NK-92 (cell line): ENCODE data around the gene PLEKHG7.
"Not testable (repeated sequence)": the region's sequence is repeated elsewhere in the genome, so short reads cannot be mapped to it uniquely, and the experiment has no call there.

Experiments
- DNase-seq: peaks from one replicate; lab custom pipeline; 2025; ENCODE audit not compliant: unreplicated experiment; lab: John Stamatoyannopoulos, UW

Gene PLEKHG7

GRCh38 chr12:92745856-92746550 lies 43.2 kb downstream of the PLEKHG7 start:
- no peak for DNase-seq

DNA sequence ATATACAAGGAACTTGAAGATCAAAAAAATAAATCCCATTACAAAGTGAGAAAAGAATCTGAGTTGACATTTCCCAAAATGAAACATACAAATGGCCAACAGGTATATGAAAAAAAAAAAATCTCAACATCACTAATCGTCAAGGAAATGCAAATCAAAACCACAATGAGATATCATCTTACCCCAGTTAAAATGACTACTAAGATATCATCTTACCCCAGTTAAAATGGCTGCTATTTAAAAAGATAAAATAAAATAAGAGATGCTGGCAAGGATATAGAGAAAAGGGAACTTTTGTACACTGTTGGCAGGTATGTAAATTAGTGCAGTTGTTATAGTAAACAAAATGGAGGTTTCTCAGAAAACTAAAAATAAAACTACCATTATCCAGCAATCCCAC lies 44.4 kb downstream of the PLEKHG7 start:
- DNase-seq: no peak

DNA sequence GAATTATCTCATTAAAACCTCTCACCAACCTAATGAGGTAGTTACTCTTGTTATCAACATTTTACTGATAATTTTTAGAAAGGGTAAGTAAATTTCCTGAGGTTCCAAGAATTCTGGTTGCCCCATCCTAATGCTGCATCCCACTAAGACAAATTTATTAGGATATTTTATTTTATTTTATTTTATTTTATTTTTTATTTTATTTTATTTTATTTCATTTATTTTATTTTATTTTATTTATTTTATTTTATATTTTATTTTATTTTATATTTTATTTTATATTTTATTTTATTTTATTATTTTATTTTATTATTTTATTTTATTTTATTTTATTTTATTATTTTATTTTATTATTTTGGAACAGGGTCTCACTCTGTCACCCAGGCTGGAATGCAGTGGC lies 46.9 kb downstream of the PLEKHG7 start:
- not testable (repeated sequence) for DNase-seq

- DNase-seq: no peak
Observed at GRCh38 chr12:92753976-92754885, 51.4 kb downstream of the PLEKHG7 start.

DNA sequence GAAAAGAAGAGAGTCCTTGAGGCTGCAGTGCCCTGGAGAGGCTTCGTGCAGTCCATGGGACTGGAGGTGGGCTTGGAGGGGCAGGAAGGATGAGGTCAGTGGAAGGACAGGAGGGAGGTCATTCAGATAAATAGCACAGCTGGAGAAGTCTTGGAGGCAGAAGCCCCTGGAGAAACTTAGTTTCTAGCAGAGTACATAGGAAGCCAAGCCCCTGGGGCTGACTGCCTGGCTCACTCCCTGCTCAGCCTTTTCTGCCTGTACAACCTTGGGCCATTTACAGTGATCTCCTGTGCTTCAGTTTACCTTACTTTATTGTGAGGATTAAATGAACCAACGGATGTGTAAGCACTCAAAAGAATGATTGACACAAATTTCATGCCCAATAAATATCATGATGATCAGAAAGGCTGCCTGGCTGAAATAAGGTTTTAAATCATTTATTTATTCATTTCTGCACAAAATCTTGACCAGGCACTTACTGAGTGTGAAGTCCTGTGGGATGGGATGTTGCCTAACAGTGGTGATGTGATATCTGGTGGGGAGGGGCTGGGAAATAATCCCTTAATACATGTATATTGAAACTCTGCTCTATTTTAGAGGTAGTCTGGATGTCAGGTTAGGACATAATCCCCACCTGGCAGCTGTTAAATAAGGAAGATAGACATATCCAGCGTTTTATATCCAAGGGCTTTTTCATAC lies 54.3 kb downstream of the PLEKHG7 start:
- no peak for DNase-seq

DNA sequence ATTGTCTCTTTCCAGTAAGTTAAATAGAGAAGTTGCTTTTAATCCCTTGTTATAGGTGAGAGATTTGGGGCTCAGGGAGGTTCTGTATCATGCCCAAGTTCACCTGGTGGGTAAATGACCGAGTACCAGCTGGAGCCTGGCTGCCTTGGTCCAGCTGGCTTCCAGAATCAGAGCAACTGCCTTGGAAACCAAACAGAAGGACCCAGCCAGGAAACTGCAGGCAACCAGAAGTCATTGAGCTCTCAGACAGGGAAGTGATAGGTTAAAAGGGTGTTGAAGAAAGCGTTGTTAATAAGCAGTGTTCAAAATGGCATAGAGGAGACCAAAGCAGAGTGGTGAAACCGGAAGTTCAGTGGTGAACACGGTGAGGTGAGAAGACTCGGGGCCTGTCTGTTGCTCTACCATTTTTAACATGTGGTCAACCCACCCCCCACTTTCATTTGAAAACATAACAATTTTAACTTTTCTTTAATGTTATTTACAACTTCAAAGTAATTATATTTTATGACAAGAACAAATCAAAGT lies 54.9 kb downstream of the PLEKHG7 start:
- DNase-seq: no peak

GRCh38 chr12:92759634-92760268 lies 57.0 kb downstream of the PLEKHG7 start:
- no peak for DNase-seq

DNA sequence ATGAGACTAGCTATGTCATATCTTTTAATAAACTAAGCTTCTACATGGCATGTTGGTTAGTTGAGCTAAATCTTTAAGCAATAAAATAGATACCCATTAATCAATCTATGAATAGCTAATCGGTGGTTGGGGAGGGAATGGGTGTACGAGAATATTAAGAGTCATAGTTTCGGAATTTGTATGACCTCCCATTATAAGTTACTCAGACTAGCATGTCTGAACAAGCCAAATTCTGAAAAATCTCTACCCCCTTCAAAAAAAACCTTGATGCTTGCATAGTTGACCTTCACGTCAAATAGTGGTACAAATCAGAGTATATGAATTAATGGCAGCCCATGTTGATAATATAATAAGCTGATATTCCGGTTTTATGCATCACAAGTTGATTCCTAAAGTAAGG lies 60.0 kb downstream of the PLEKHG7 start:
- DNase-seq: no peak

- no peak for DNase-seq
Observed at GRCh38 chr12:92764831-92765230, 62.0 kb downstream of the PLEKHG7 start.

GRCh38 chr12:92765871-92766270 lies 63.1 kb downstream of the PLEKHG7 start:
- DNase-seq: no peak

DNA sequence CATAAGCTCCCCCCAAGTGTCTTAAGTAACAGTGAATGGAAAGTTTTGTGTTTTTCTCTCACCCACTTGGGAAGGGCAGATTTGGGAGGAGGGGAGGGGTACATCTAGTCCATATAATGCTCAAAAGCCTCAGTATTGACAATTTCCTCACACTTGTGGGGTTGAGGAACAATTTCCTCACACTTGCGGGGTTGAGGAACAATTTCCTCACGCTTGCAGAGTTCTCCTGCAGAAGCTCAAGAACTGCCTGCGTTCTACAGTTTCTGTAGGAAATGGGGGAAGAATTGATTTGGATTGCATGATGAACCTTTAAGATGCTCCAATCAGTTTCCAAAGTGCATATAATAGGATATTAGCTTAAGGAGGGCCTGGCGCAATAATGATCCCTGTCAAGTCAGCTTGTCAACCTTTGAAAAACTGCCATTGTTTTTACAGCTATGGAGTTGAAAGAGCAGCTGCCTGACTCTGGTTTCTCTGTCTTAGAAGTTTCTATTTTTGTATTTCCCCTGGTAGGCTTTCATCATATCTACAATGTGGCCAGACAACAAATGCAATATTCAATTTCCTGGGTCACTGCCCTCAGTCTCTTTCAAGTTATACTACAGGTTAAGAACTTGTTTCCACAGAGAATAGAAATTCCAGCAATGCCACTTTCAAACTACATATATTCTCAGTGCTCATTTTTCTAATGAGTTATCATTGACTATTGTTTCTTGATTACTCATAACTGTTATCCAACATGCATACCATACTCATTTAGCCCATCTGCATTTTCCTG lies 66.5 kb downstream of the PLEKHG7 start:
- no peak for DNase-seq

GRCh38 chr12:92771001-92771400 lies 68.2 kb downstream of the PLEKHG7 start:
- no peak for DNase-seq

DNA sequence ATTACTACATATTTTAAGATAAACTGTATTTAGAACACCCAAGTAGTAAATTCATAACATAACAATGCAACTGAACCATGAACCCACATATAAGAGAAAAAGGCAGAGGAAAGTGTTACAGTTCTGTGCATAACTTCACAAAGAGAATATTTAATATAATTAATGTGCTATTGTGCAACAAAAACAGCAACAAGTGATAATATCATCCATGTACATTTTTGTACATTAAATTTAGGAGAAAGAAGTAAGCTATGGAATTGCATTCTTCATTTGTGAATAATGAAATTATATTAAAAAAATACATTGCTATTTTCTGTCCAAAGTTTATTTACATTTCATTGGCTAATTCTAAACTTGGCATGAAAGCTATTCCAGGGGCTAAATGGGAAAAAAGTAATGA lies 72.6 kb downstream of the PLEKHG7 start:
- no peak for DNase-seq

GRCh38 chr12:92778525-92778924 lies 75.7 kb downstream of the PLEKHG7 start:
- no peak for DNase-seq

GRCh38 chr12:92779902-92780301 lies 77.1 kb downstream of the PLEKHG7 start:
- DNase-seq: no peak

DNA sequence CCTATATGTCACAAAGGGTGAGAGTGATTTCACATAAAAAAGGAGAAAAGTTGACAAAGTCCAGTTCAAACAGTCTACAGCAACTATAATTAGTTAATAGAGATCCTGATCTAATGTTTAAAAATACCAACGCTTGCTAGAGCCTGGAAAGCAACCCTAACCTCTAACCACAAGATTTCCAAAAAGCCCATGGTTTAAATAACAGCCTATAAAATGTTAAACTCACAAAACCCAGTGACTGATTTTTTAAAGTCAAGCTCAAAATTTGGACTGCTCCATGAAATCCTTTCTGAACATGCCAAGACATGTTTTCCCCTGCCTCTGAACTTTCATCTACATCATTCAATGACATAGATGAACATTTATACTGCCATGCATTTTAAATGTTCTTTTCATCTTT lies 81.6 kb downstream of the PLEKHG7 start:
- no peak for DNase-seq

- DNase-seq: no peak
Observed at GRCh38 chr12:92784797-92785562, 82.2 kb downstream of the PLEKHG7 start.

DNA sequence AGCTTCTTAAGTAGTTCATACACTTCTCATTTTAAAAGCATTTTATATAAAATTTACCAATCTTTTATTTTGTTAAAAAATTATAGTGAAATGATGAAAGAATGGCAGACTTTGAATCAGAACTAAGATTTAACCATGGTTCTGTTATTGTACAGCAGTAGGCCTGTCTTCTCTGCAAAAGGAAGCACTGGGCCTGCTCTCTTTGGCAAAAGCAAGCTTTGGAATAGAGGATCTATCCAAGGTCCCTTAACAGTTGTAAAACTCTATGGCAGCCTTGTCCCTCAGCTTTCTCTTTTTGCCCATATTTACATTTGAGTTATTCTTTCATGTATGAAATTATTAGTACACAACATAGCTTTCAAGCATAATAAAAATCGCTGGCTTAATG lies 82.8 kb downstream of the PLEKHG7 start:
- DNase-seq: no peak

DNA sequence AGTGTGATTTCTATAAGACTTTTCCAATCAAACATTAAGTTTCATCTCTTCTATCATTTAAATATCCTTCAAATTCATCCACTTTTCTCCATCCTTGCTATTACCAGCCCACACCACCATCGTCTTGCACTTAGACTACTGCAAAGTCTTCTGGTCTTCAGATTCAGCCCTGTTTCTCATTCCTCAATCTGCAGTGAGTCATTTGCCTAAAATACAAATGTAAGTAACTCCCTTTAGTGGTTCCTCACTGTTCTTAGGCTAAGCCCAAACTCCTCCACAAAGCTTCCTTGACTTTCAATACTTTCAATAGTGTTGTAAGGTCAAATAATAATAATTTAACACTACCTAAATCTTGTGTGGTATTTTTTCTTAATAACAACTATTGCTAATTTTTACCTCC lies 83.3 kb downstream of the PLEKHG7 start:
- no peak for DNase-seq

GRCh38 chr12:92794356-92794755 lies 91.6 kb downstream of the PLEKHG7 start:
- not testable (repeated sequence) for DNase-seq
